ENCODE results near the gene MYMX. TPM values are rescaled to one million over a fixed set of nuclear protein-coding genes. Genes with fewer than 3 reads are reported as not detected.
A peak's percentile ranks its signal among the peaks of the same experiment; 100 is the strongest.
"Not testable (repeated sequence)": the region's sequence is repeated elsewhere in the genome, so short reads cannot be mapped to it uniquely, and the experiment has no call there.

Gene MYMX
- total RNA-seq, 1 donor from 2014 or later, result 11.2 TPM

GRCh38 chr6:44180886-44181285 is 35.8 kb upstream of the MYMX start:
- Mint-ChIP-seq H3K27ac (ENCODE audit: unreplicated experiment) (no peak overlapping the region), H3K4me1 (ENCODE audit: unreplicated experiment) (peaks cover 60% of the 10 kb centered on the region), H3K9me3 (ENCODE audit: unreplicated experiment) (no peaks in the 10 kb centered on the region), H3K27me3 (ENCODE audit: unreplicated experiment) (peaks cover 5% of the 10 kb centered on the region), H3K36me3 (ENCODE audit: low read depth, unreplicated experiment) (no peaks in the 10 kb centered on the region), H3K4me3 (ENCODE audit: unreplicated experiment) (no peak overlapping the region)
- TF ChIP-seq CTCF (IDR thresholded peaks at IDR 0.05; ENCODE audit: unreplicated experiment), result no peak
- DNase-seq (ENCODE audit: low spot score), result no peak

- not testable (repeated sequence) for H3K27ac Mint-ChIP-seq (ENCODE audit: unreplicated experiment); H3K4me3 Mint-ChIP-seq (ENCODE audit: unreplicated experiment); DNase-seq (ENCODE audit: low spot score); H3K9me3 Mint-ChIP-seq (ENCODE audit: unreplicated experiment); H3K36me3 Mint-ChIP-seq (ENCODE audit: low read depth, unreplicated experiment)
- Mint-ChIP-seq H3K27me3 (ENCODE audit: unreplicated experiment) (peaks cover 10% of the 10 kb centered on the region), H3K4me1 (ENCODE audit: unreplicated experiment) (peaks cover 60% of the 10 kb centered on the region)
These were observed 34.9 kb upstream of the MYMX start for GRCh38 chr6:44181784-44182183.

GRCh38 chr6:44182911-44183390 is 33.8 kb upstream of the MYMX start:
- Mint-ChIP-seq H3K27me3 (ENCODE audit: unreplicated experiment) (peaks cover 10% of the 10 kb centered on the region), H3K27ac (ENCODE audit: unreplicated experiment) (no peak overlapping the region), H3K9me3 (ENCODE audit: unreplicated experiment) (no peaks in the 10 kb centered on the region), H3K4me1 (ENCODE audit: unreplicated experiment) (peaks cover 49% of the 10 kb centered on the region), H3K36me3 (ENCODE audit: low read depth, unreplicated experiment) (no peaks in the 10 kb centered on the region), H3K4me3 (ENCODE audit: unreplicated experiment) (no peak overlapping the region)
- no peak for DNase-seq (ENCODE audit: low spot score)
- no peak for TF ChIP-seq CTCF (IDR thresholded peaks at IDR 0.05; ENCODE audit: unreplicated experiment)

- H3K27me3 Mint-ChIP-seq (ENCODE audit: unreplicated experiment), result peaks cover 10% of the 10 kb centered on the region
- DNase-seq (ENCODE audit: low spot score), result no peak
- H3K9me3 Mint-ChIP-seq (ENCODE audit: unreplicated experiment), result no peaks in the 10 kb centered on the region
- H3K4me1 Mint-ChIP-seq (ENCODE audit: unreplicated experiment), result peaks cover 45% of the 10 kb centered on the region
- no peaks in the 10 kb centered on the region for H3K36me3 Mint-ChIP-seq (ENCODE audit: low read depth, unreplicated experiment)
- TF ChIP-seq CTCF (IDR thresholded peaks at IDR 0.05; ENCODE audit: unreplicated experiment), result no peak
- H3K4me3 Mint-ChIP-seq (ENCODE audit: unreplicated experiment), result no peak overlapping the region
- H3K27ac Mint-ChIP-seq (ENCODE audit: unreplicated experiment), result no peak overlapping the region
These were observed 32.9 kb upstream of the MYMX start for GRCh38 chr6:44183783-44184182.

GRCh38 chr6:44185356-44185755 is 31.4 kb upstream of the MYMX start:
- peaks cover 37% of the 10 kb centered on the region for H3K4me1 Mint-ChIP-seq (ENCODE audit: unreplicated experiment)
- not testable (repeated sequence) for H3K4me3 Mint-ChIP-seq (ENCODE audit: unreplicated experiment); H3K27me3 Mint-ChIP-seq (ENCODE audit: unreplicated experiment); DNase-seq (ENCODE audit: low spot score); H3K36me3 Mint-ChIP-seq (ENCODE audit: low read depth, unreplicated experiment); H3K9me3 Mint-ChIP-seq (ENCODE audit: unreplicated experiment)
- H3K27ac Mint-ChIP-seq (ENCODE audit: unreplicated experiment), result peak overlapping the region; percentile 12

- H3K27ac Mint-ChIP-seq (ENCODE audit: unreplicated experiment), result peak overlapping the region; percentile 89
- TF ChIP-seq CTCF (IDR thresholded peaks at IDR 0.05; ENCODE audit: unreplicated experiment), result no peak
- peaks cover 36% of the 10 kb centered on the region for H3K4me1 Mint-ChIP-seq (ENCODE audit: unreplicated experiment)
- peak; percentile 24 for DNase-seq (ENCODE audit: low spot score)
- peak overlapping the region; percentile 42 for H3K4me3 Mint-ChIP-seq (ENCODE audit: unreplicated experiment)
- H3K9me3 Mint-ChIP-seq (ENCODE audit: unreplicated experiment), result no peaks in the 10 kb centered on the region
- no peaks in the 10 kb centered on the region for H3K36me3 Mint-ChIP-seq (ENCODE audit: low read depth, unreplicated experiment)
- peaks cover 7% of the 10 kb centered on the region for H3K27me3 Mint-ChIP-seq (ENCODE audit: unreplicated experiment)
These were observed 30.6 kb upstream of the MYMX start for GRCh38 chr6:44185953-44186634.
